Upper lobe of right lung (tissue), 1 donor: ENCODE data around the gene PDE11A. TPM values are rescaled to one million over a fixed set of nuclear protein-coding genes. Genes with fewer than 3 reads are reported as not detected.

Experiments
- ATAC-seq: fragments of 200-7000 bp; cut with Tn5 transposase; one replicate; pipeline ENCODE4 v1.9.1; 2020; ENCODE audit warnings: mild to moderate bottlenecking, moderate library complexity
- DNase-seq: peaks from one replicate; pipeline ENCODE4 v3.0.0-alpha.2; 2020
- H3K27ac ChIP-seq: fragments of 200-600 bp; one replicate; pipeline ENCODE4 v1.8.0; 2022
- H3K27me3 ChIP-seq: fragments of 200-600 bp; one replicate; pipeline ENCODE4 v1.8.0; 2022; ENCODE audit warnings: mild to moderate bottlenecking
- H3K36me3 ChIP-seq: fragments of 200-600 bp; one replicate; pipeline ENCODE4 v1.8.0; 2022
- H3K4me1 ChIP-seq: fragments of 200-600 bp; one replicate; pipeline ENCODE4 v1.8.0; 2022
- H3K4me3 ChIP-seq: fragments of 200-600 bp; one replicate; pipeline ENCODE4 v1.8.0; 2022; ENCODE audit warnings: mild to moderate bottlenecking
- H3K9me3 ChIP-seq: fragments of 200-600 bp; one replicate; pipeline ENCODE4 v1.8.0; 2022
- CTCF ChIP-seq: fragments of 200-600 bp; IDR thresholded peaks from one replicate; pipeline ENCODE4 v1.8.0; 2022; ENCODE audit warnings: antibody characterized with exemption
- intact Hi-C: fragments of 100-400 bp; cut with DNase I; formaldehyde crosslinking; loops from one replicate; pipeline ENCODE4 v1.11.0; 2022
- total RNA-seq: library from RNA; stranded (reverse); fragmentation: NEBNext Ultra II Directional; extraction: Animal tissue kit (Norgen Biotek cat#: 25700); gene quantifications from one replicate; pipeline ENCODE4 v1.2.1, GENCODE V29; 2021
- donor health status: DM: no; HTN: yes; CAD: no; lungs with severe emphysema.

PDE11A gene
- total RNA-seq, 1 donor from 2014 or later, result not detected

DNA sequence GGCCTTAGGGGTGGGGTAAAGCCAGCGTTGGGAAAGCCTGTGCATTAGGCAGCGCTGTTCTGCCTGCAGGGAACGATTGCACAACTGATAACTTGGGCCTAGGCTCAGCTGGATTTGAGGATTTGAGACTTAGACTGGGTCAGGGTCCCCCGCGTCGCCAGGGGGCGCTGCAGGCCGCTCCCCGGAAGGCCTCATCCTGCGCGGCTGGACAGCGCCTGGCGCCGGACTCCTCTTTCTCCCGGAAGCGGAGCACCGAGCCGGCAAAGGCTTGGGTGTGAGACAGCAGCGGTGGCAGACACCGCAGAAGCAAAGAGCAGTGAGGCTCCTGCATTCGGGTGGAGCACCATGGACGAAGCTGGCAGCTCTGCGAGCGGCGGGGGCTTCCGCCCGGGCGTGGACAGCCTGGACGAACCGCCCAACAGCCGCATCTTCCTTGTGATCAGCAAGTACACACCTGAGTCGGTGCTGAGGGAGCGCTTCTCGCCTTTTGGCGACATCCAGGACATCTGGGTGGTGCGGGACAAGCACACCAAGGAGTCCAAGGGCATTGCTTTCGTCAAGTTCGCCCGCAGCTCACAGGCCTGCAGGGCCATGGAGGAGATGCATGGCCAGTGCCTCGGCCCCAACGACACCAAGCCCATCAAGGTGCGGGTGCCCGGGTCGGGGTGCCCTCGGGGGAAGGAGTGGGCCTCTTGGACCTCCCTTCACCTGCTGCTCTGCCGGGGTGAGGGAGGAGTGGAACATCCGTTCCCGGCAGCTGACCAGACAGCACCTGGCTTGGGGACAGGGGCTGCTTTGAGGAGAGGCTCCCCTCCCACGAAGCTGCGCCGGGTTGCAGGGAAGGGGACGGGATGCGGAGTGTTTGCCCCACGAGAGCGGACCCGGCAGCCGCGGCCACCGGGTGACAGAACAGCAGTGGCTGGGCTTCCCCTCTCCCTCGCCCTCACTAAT lies 39.9 kb upstream of the PDE11A start, which contains the start of gene RBM45:
TSS of gene RBM45 (plus strand) at position 236 of the 951 bp plus-strand sequence. CDS start at position 346, 110 bp downstream.
- peaks cover 13% of the 10 kb centered on the region for H3K36me3 ChIP-seq
- peak; percentile 100 for TF ChIP-seq CTCF
- H3K27me3 ChIP-seq, result no peaks in the 10 kb centered on the region
- peak; percentile 99 for ATAC-seq
- DNase-seq, result peak; percentile 97
- H3K9me3 ChIP-seq, result no peaks in the 10 kb centered on the region
- H3K4me3 ChIP-seq, result peak within 1 kb of the TSS; percentile 82
- intact Hi-C loops, result no loop called here
- peak within 1 kb of the TSS; percentile 83 for H3K27ac ChIP-seq
- peaks cover 17% of the 10 kb centered on the region for H3K4me1 ChIP-seq

GRCh38 chr2:178111743-178112142 lies 39.2 kb upstream of the PDE11A start:
- DNase-seq (no peak), ATAC-seq (no peak)
- Histone ChIP-seq H3K27me3 (no peaks in the 10 kb centered on the region), H3K9me3 (no peaks in the 10 kb centered on the region), H3K4me1 (peaks cover 17% of the 10 kb centered on the region), H3K4me3 (peak overlapping the region; percentile 82), H3K27ac (no peak overlapping the region), H3K36me3 (peaks cover 6% of the 10 kb centered on the region)
- intact Hi-C loops, result no loop called here
- TF ChIP-seq CTCF, result no peak

DNA sequence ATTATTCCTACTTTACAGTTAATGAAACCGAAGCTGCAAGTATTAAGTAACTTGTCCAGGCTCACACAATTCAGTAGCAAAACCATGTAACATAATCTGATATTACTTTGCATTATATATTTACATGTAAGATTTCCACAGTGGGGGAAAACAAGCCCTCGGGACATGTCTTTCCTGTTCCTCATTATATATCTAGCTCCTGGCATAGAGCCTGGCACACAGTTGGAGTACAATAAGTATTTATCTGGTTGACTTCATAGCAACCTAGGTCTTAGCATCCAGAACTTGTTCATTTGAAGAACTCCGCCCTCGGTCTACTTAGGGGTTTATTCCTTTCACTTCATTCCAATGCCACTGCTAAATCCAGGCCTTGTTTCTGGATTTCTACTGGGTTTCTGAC lies 38.1 kb upstream of the PDE11A start:
- ATAC-seq (no peak), DNase-seq (no peak)
- Histone ChIP-seq H3K9me3 (no peaks in the 10 kb centered on the region), H3K27ac (no peak overlapping the region), H3K27me3 (no peaks in the 10 kb centered on the region), H3K36me3 (no peaks in the 10 kb centered on the region), H3K4me1 (peaks cover 17% of the 10 kb centered on the region), H3K4me3 (no peak overlapping the region)
- intact Hi-C loops, result no loop called here
- TF ChIP-seq CTCF, result no peak

DNA sequence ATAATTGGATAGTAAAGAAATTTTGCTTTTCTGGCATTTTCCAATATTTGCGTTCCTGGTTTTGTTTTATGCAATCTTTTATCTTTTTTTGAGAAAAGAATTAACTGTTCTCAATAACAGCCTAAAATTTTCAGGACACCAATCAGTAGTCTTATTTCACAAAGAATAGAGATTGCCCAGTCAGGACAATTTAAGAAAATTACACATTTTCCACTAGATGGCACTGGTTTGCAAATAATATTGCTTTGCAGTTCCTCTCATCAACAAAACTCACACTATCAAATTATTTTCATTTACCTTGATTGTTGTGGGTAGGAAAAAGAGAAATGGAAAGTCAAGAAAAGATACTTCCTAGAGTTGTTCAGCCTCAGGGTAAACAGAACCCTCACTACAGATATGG lies 37.2 kb upstream of the PDE11A start:
- TF ChIP-seq CTCF, result peak; percentile 60
- no peak for ATAC-seq
- peaks cover 17% of the 10 kb centered on the region for H3K4me1 ChIP-seq
- no peaks in the 10 kb centered on the region for H3K27me3 ChIP-seq
- intact Hi-C loops, result no loop called here
- no peak overlapping the region for H3K4me3 ChIP-seq
- H3K9me3 ChIP-seq, result no peaks in the 10 kb centered on the region
- DNase-seq, result no peak
- no peaks in the 10 kb centered on the region for H3K36me3 ChIP-seq
- no peak overlapping the region for H3K27ac ChIP-seq

GRCh38 chr2:178108176-178108575 lies 35.6 kb upstream of the PDE11A start:
- intact Hi-C loops, result no loop called here
- H3K27me3 ChIP-seq, result no peaks in the 10 kb centered on the region
- no peak overlapping the region for H3K27ac ChIP-seq
- no peaks in the 10 kb centered on the region for H3K36me3 ChIP-seq
- H3K4me1 ChIP-seq, result peaks cover 10% of the 10 kb centered on the region
- no peak overlapping the region for H3K4me3 ChIP-seq
- DNase-seq (no peak), ATAC-seq (no peak)
- H3K9me3 ChIP-seq, result no peaks in the 10 kb centered on the region
- TF ChIP-seq CTCF, result no peak
